Measurements from ENCODE around the gene CCNH. TPM values are rescaled to one million over a fixed set of nuclear protein-coding genes. Genes with fewer than 3 reads are reported as not detected.

The CCNH gene
- total RNA-seq, 1 donor from 2014 or later: 74.8 TPM

GRCh38 chr5:87393331-87393730 lies 19.4 kb downstream of the CCNH start:
- Mint-ChIP-seq H3K4me1 (no peaks in the 10 kb centered on the region), H3K27me3 (no peaks in the 10 kb centered on the region), H3K36me3 (ENCODE audit: low read depth) (peaks cover 87% of the 10 kb centered on the region), H3K27ac (no peak overlapping the region), H3K4me3 (no peak overlapping the region), H3K9me3 (no peaks in the 10 kb centered on the region)
- intact Hi-C loops (cut with micrococcal nuclease): loop anchor here (2.0 kb wide), 1 partner anchor 15 kb away; no protein-coding TSS in a partner anchor
- TF ChIP-seq, protein P1, sequence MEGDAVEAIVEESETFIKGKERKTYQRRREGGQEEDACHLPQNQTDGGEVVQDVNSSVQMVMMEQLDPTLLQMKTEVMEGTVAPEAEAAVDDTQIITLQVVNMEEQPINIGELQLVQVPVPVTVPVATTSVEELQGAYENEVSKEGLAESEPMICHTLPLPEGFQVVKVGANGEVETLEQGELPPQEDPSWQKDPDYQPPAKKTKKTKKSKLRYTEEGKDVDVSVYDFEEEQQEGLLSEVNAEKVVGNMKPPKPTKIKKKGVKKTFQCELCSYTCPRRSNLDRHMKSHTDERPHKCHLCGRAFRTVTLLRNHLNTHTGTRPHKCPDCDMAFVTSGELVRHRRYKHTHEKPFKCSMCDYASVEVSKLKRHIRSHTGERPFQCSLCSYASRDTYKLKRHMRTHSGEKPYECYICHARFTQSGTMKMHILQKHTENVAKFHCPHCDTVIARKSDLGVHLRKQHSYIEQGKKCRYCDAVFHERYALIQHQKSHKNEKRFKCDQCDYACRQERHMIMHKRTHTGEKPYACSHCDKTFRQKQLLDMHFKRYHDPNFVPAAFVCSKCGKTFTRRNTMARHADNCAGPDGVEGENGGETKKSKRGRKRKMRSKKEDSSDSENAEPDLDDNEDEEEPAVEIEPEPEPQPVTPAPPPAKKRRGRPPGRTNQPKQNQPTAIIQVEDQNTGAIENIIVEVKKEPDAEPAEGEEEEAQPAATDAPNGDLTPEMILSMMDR (IDR thresholded peaks at IDR 0.05): no peak
- DNase-seq (no peak), ATAC-seq (ENCODE audit: low read depth) (no peak)
- CTCF ChIA-PET: no interaction called here
- POLR2A ChIA-PET: no interaction called here

DNA sequence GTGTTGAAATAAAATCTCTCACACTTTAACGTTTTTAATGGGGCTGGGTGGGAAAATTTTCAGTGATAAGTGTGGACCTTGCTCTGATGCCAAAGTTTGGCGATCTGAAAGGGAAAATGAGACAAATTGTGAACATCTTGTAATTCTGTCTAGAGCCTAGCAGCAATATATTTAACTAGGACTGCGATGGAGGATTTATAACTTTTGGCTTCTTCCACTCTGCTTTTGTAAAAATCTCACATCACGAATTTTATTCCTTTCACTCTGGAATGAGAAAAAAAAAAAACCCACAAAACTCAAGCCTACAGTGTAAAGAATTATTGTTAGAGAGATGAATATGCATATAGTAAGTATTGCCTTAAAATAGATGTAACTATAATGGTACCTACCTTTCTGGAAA lies 19.9 kb downstream of the CCNH start:
- Mint-ChIP-seq H3K4me1 (no peaks in the 10 kb centered on the region), H3K36me3 (ENCODE audit: low read depth) (peaks cover 87% of the 10 kb centered on the region), H3K27me3 (no peaks in the 10 kb centered on the region), H3K9me3 (no peaks in the 10 kb centered on the region), H3K27ac (no peak overlapping the region), H3K4me3 (no peak overlapping the region)
- ChIA-PET POLR2A (interaction anchor here (0.7 kb wide), 1 partner anchor 19 kb away, joined by 3 read pairs; no protein-coding TSS in a partner anchor), CTCF (no interaction called here)
- ATAC-seq (ENCODE audit: low read depth): no peak
- DNase-seq: no peak
- TF ChIP-seq, protein P1 (IDR thresholded peaks at IDR 0.05): no peak
- intact Hi-C loops (cut with micrococcal nuclease): loop anchor here (2.0 kb wide), 1 partner anchor 14 kb away; no protein-coding TSS in a partner anchor

- ChIA-PET CTCF (interaction anchor here (1.6 kb wide), 1 partner anchor 8 kb away, joined by 4 read pairs; no protein-coding TSS in a partner anchor), POLR2A (interaction anchor here (0.7 kb wide), 1 partner anchor 18 kb away, joined by 3 read pairs; no protein-coding TSS in a partner anchor)
- TF ChIP-seq, protein P1 (IDR thresholded peaks at IDR 0.05): no peak
- intact Hi-C loops (cut with micrococcal nuclease): loop anchor here (2.0 kb wide), 1 partner anchor 13 kb away; no protein-coding TSS in a partner anchor
- Mint-ChIP-seq H3K27me3 (no peaks in the 10 kb centered on the region), H3K4me1 (no peaks in the 10 kb centered on the region), H3K36me3 (ENCODE audit: low read depth) (peaks cover 89% of the 10 kb centered on the region), H3K9me3 (no peaks in the 10 kb centered on the region), H3K27ac (no peak overlapping the region), H3K4me3 (no peak overlapping the region)
- no peak for DNase-seq
- ATAC-seq (ENCODE audit: low read depth): no peak
Observed at GRCh38 chr5:87392170-87392569, 20.6 kb downstream of the CCNH start.

DNA sequence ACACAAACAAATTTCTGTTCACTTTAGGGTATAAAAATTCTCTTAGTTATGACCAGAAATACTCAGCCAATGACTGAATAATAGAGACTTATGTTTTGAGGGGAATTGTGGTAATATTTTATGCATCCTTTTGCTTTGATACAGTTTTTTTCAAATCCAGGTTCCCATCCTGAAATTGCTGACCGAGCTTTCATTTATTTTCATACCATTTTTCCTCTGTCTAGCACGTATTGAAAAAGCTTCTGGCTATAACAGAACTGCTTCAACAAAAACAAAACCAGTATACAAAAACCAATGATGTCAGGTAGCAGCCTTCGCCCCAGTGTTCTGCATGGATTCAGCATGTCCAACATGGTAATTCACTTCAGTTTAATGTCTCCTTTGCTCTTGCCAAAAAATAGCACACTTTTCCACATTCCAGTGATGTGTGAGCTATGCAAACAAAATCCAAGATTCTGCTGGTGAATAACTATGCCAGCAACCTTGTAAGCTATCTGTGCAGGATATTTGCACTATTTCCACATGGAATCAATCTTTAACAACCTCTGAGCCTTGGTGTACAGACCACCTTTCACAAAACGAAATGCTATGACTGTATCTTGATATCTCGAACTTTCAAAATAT lies 22.0 kb downstream of the CCNH start:
- ChIA-PET CTCF (interaction anchor here (1.6 kb wide), 1 partner anchor 10 kb away, joined by 4 read pairs; no protein-coding TSS in a partner anchor), POLR2A (no interaction called here)
- DNase-seq (no peak), ATAC-seq (ENCODE audit: low read depth) (no peak)
- no peaks in the 10 kb centered on the region for H3K27me3 Mint-ChIP-seq
- H3K36me3 Mint-ChIP-seq (ENCODE audit: low read depth): peaks cover 93% of the 10 kb centered on the region
- H3K4me1 Mint-ChIP-seq: no peaks in the 10 kb centered on the region
- H3K9me3 Mint-ChIP-seq: no peaks in the 10 kb centered on the region
- TF ChIP-seq, protein P1 (IDR thresholded peaks at IDR 0.05): no peak
- no peak overlapping the region for H3K4me3 Mint-ChIP-seq
- H3K27ac Mint-ChIP-seq: no peak overlapping the region
- intact Hi-C loops (cut with micrococcal nuclease): no loop called here

DNA sequence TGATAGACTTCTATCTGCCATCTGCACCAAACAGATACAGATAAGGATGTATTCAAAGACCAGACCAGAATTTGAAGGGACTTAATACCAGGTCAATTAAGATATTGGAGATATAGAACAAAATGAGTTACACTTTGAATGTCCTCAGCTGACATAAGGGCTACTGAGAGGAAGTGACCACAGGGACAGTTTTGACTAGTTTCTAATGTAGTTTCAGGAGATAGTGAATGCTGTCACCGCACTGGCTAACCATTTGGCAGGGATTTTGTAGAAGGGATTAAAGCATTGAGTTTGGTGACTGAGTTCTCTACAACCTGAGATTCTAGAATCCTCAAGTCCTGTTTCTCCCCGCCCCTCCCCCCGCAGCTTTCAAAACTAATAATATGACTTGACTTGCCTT lies 22.7 kb downstream of the CCNH start:
- Mint-ChIP-seq H3K9me3 (no peaks in the 10 kb centered on the region), H3K4me3 (no peak overlapping the region), H3K27ac (no peak overlapping the region), H3K36me3 (ENCODE audit: low read depth) (peaks cover 89% of the 10 kb centered on the region), H3K4me1 (no peaks in the 10 kb centered on the region), H3K27me3 (no peaks in the 10 kb centered on the region)
- ChIA-PET CTCF (no interaction called here), POLR2A (no interaction called here)
- intact Hi-C loops (cut with micrococcal nuclease): no loop called here
- TF ChIP-seq, protein P1 (IDR thresholded peaks at IDR 0.05): no peak
- DNase-seq (no peak), ATAC-seq (ENCODE audit: low read depth) (no peak)
